Neural cell (in vitro differentiated cells): ENCODE results near the gene GALR1. TPM values are rescaled to one million over a fixed set of nuclear protein-coding genes. Genes with fewer than 3 reads are reported as not detected.

ENCODE experiments used
- H2AFZ ChIP-seq: fragments of 200-600, 300-800 bp; sonication (generic), shearing (Covaris generic); 2 replicates; pipeline ENCODE4 v1.6.0; 2014; ENCODE audit warnings: low read depth, mild to moderate bottlenecking, antibody characterized with exemption, low read length, moderate library complexity
- H3F3A ChIP-seq: fragments of 200-600 bp; shearing (Covaris generic); 2 replicates; pipeline ENCODE4 v1.6.1; 2016; ENCODE audit warnings: mild to moderate bottlenecking, moderate library complexity, mixed read lengths, antibody characterized with exemption, low read length; ENCODE audit not compliant: insufficient read depth, poor library complexity, severe bottlenecking
- H3K27ac ChIP-seq: fragments of 200-600, 300-800 bp; sonication (generic), shearing (Covaris generic); 2 replicates; pipeline ENCODE4 v1.5.1; 2014; ENCODE audit warnings: mild to moderate bottlenecking, low read length, moderate library complexity
- H3K27me3 ChIP-seq: fragments of 300-800, 200-600 bp; sonication (generic), shearing (Covaris generic); 2 replicates; pipeline ENCODE4 v1.6.0; 2014; ENCODE audit warnings: mild to moderate bottlenecking, low read depth, low read length, moderate library complexity; ENCODE audit not compliant: insufficient read depth
- H3K36me3 ChIP-seq: fragments of 300-800, 200-600 bp; sonication (generic), shearing (Covaris generic); 2 replicates; pipeline ENCODE4 v1.5.1; 2014; ENCODE audit warnings: mild to moderate bottlenecking, antibody characterized with exemption, low read length, moderate library complexity; ENCODE audit not compliant: insufficient read depth
- H3K4me2 ChIP-seq: fragments of 300-800, 200-600 bp; sonication (generic), shearing (Covaris generic); 2 replicates; pipeline ENCODE4 v1.6.0; 2014; ENCODE audit warnings: mild to moderate bottlenecking, low read length
- H3K4me3 ChIP-seq: fragments of 300-800, 200-600 bp; sonication (generic), shearing (Covaris generic); 2 replicates; pipeline ENCODE4 v1.5.1; 2014; ENCODE audit warnings: mild to moderate bottlenecking, low read length, moderate library complexity
- H3K79me2 ChIP-seq: fragments of 200-600 bp; shearing (Covaris generic); replicated peaks from 2 replicates; pipeline ENCODE4 v1.6.0; 2014; ENCODE audit warnings: mild to moderate bottlenecking, low read length, moderate library complexity; ENCODE audit not compliant: insufficient read depth
- H3K9ac ChIP-seq: fragments of 300-800, 200-600 bp; sonication (generic), shearing (Covaris generic); 2 replicates; pipeline ENCODE4 v1.6.1; 2016; ENCODE audit warnings: mild to moderate bottlenecking, low read length, mixed read lengths
- H3K9me2 ChIP-seq: fragments of 200-600 bp; shearing (Covaris generic); 2 replicates; pipeline ENCODE4 v1.6.1; 2016; ENCODE audit warnings: mild to moderate bottlenecking, low read length, mixed read lengths; ENCODE audit not compliant: insufficient read depth
- H3K9me3 ChIP-seq: fragments of 200-600, 300-800 bp; sonication (generic), shearing (Covaris generic); 2 replicates; pipeline ENCODE4 v1.6.1; 2016; ENCODE audit warnings: mild to moderate bottlenecking, mixed run types, low read length, moderate library complexity, mixed read lengths
- H4K20me1 ChIP-seq: fragments of 200-600 bp; shearing (Covaris generic); 2 replicates; pipeline ENCODE4 v1.6.1; 2016; ENCODE audit warnings: mild to moderate bottlenecking, mixed run types; ENCODE audit not compliant: insufficient read depth
- CTCF ChIP-seq: fragments of 450-650 bp; IDR thresholded peaks from 2 replicates; pipeline ENCODE4 v1.5.1; 2014; ENCODE audit warnings: antibody characterized with exemption, mild to moderate bottlenecking, moderate library complexity; ENCODE audit not compliant: poor library complexity, severe bottlenecking
- EP300 ChIP-seq: fragments of 450-650 bp; conservative IDR thresholded peaks from 2 replicates; pipeline ENCODE4 v1.6.1; 2014; ENCODE audit warnings: antibody characterized with exemption, mild to moderate bottlenecking, moderate library complexity; ENCODE audit not compliant: poor library complexity, severe bottlenecking
- EZH2 ChIP-seq: fragments of 200-600, 300-800 bp; shearing (Covaris generic), sonication (generic); IDR thresholded peaks from 2 replicates; pipeline ENCODE4 v1.6.1; 2014; ENCODE audit warnings: antibody characterized with exemption, low read length, borderline replicate concordance, mild to moderate bottlenecking; ENCODE audit not compliant: insufficient read depth, poor library complexity, severe bottlenecking
- MXI1 ChIP-seq: fragments of 450-650 bp; conservative IDR thresholded peaks from 2 replicates; pipeline ENCODE4 v1.6.1; 2014; ENCODE audit warnings: antibody characterized with exemption, mild to moderate bottlenecking; ENCODE audit not compliant: poor library complexity, severe bottlenecking
- POLR2AphosphoS5 ChIP-seq: IDR thresholded peaks from 2 replicates; pipeline ENCODE4 v1.6.1; 2012
- RAD21 ChIP-seq: fragments of 450-650 bp; conservative IDR thresholded peaks from 2 replicates; pipeline ENCODE4 v1.6.1; 2014; ENCODE audit warnings: antibody characterized with exemption, mild to moderate bottlenecking, moderate library complexity
- REST ChIP-seq: IDR thresholded peaks from 2 replicates; pipeline ENCODE4 v1.6.1; 2012; ENCODE audit warnings: borderline replicate concordance
- SMC3 ChIP-seq: fragments of 450-650 bp; conservative IDR thresholded peaks from 2 replicates; pipeline ENCODE4 v1.6.1; 2014; ENCODE audit warnings: antibody characterized with exemption, mild to moderate bottlenecking, moderate library complexity; ENCODE audit not compliant: poor library complexity
- TAF1 ChIP-seq: IDR thresholded peaks from 2 replicates; pipeline ENCODE4 v1.6.1; 2012; ENCODE audit warnings: low read depth
- polyA minus RNA-seq: library from RNA; depleted of rRNA, polyadenylated mRNA; stranded (reverse); fragments of >200 nt; gene quantifications from 2 replicates; pipeline ENCODE4 v1.2.3, GENCODE V29; 2014
- polyA plus RNA-seq: library from polyadenylated mRNA; depleted of rRNA; stranded (reverse); fragments of >200 nt; gene quantifications from 2 replicates; pipeline ENCODE4 v1.2.3, GENCODE V29; 2014

GALR1 gene
- polyA plus RNA-seq (0.11 and 0.14 TPM in 2 replicates), polyA minus RNA-seq (0.12 and 0.24 TPM in 2 replicates)

- Histone ChIP-seq H3K4me2 (peak within 1 kb of the TSS; percentile 85), H3K27me3 (peaks cover 65% of the 10 kb centered on the region), H3K36me3 (no peaks in the 10 kb centered on the region), H3K9me2 (no peaks in the 10 kb centered on the region), H2AFZ (no peak within 1 kb of the TSS), H3K27ac (no peak within 1 kb of the TSS), H3K4me3 (peak within 1 kb of the TSS; percentile 76), H3F3A (peaks cover 3% of the 10 kb centered on the region), H3K79me2 (no peaks in the 10 kb centered on the region), H3K9ac (no peak within 1 kb of the TSS), H3K9me3 (no peaks in the 10 kb centered on the region), H4K20me1 (no peaks in the 10 kb centered on the region)
- TF ChIP-seq REST (peak; percentile 48), EP300 (no peak), EZH2 (peak; percentile 11), SMC3 (no peak), RAD21 (no peak), POLR2AphosphoS5 (no peak), CTCF (no peak), TAF1 (peak; percentile 31), MXI1 (no peak)
Observed at GRCh38 chr18:77249569-77250500, at the start of gene GALR1. Gene GALR1 (plus strand): TSS chr18:77249848. CDS start chr18:77250549, 701 bp downstream.

GRCh38 chr18:77201506-77201905 lies 48.1 kb upstream of the GALR1 start:
- Histone ChIP-seq H3K27ac (no peak overlapping the region), H4K20me1 (no peaks in the 10 kb centered on the region), H3K9me2 (no peaks in the 10 kb centered on the region), H3K9me3 (no peaks in the 10 kb centered on the region), H2AFZ (no peak overlapping the region), H3K4me3 (no peak overlapping the region), H3F3A (no peaks in the 10 kb centered on the region), H3K9ac (no peak overlapping the region), H3K79me2 (no peaks in the 10 kb centered on the region), H3K27me3 (no peaks in the 10 kb centered on the region), H3K4me2 (no peak overlapping the region), H3K36me3 (no peaks in the 10 kb centered on the region)
- TF ChIP-seq REST, result no peak
- TF ChIP-seq EZH2, result no peak
- no peak for TF ChIP-seq MXI1
- no peak for TF ChIP-seq TAF1
- TF ChIP-seq SMC3, result no peak
- no peak for TF ChIP-seq POLR2AphosphoS5
- TF ChIP-seq CTCF, result no peak
- TF ChIP-seq EP300, result no peak
- no peak for TF ChIP-seq RAD21
